Esophagus muscularis mucosa (tissue), 4 donors: ENCODE data around the gene DNAH14.

ENCODE experiments used
- CTCF ChIP-seq, 3 experiments: fragments of 200-600 bp in 2 of 3; fragments of 450-650 bp in 1 of 3; sonication (generic) in 2 of 3; IDR thresholded peaks; one replicate each; pipeline ENCODE4 v1.5.1; 2017 to 2019; ENCODE audit warnings: antibody characterized with exemption in 3 of 3, mild to moderate bottlenecking in 2 of 3, moderate library complexity in 1 of 3
- EP300 ChIP-seq: sonication (generic); formaldehyde crosslinking; IDR thresholded peaks from one replicate; pipeline ENCODE4 v1.6.1; 2017; ENCODE audit warnings: antibody characterized with exemption
- POLR2A ChIP-seq: fragments of 450-650 bp; IDR thresholded peaks from one replicate; pipeline ENCODE4 v1.6.1; 2017; ENCODE audit warnings: antibody characterized with exemption, moderate library complexity, mild to moderate bottlenecking, low read depth
- POLR2AphosphoS5 ChIP-seq, 2 donors: sonication (generic); formaldehyde crosslinking; IDR thresholded peaks; one replicate each; pipeline ENCODE4 v1.6.1; 2017; ENCODE audit warnings: antibody characterized with exemption in 2 of 2

DNA sequence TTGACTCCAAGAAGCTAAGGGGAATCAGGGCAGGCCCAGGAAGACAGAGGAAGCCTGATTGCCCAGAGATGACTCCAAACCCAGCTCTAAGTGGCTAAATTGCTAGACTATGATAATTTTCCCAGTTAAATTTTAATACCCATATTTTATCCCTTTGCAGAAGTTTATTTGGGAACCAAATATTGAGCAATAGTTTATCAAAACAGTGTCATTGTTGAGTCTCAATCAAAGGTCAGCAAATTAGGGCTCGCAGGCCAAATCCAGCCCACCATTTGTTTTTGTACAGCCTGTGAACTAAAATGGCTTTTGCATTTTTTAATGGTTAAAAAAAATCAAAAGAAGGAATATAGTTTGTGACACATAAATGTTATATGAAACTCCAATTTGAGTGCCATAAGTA lies 451.2 kb downstream of the DNAH14 start:
- TF ChIP-seq CTCF (IDR thresholded peaks at IDR 0.05) (no peak), POLR2AphosphoS5 (IDR thresholded peaks at IDR 0.05) (no peak), POLR2A (no peak), EP300 (no peak)
